ENCODE results near the gene MT4.

Gene MT4

GRCh38 chr16:56564793-56565477, at the start of gene MT4:
TSS of gene MT4 (plus strand) at chr16:56565073. CDS start at chr16:56565129, 56 bp downstream.
- TF ChIP-seq CTCF (IDR thresholded peaks at IDR 0.05; ENCODE audit: low read depth, low read length): no peak
- no peak within 1 kb of the TSS for H3K4me3 ChIP-seq (ENCODE audit: low read depth, low read length)

- no peak overlapping the region for H3K4me3 ChIP-seq (ENCODE audit: low read depth, low read length)
- TF ChIP-seq CTCF (IDR thresholded peaks at IDR 0.05; ENCODE audit: low read depth, low read length): no peak
These were observed 49.2 kb upstream of the MT4 start for GRCh38 chr16:56515665-56516064.

GRCh38 chr16:56517206-56517605, 47.7 kb upstream of the MT4 start:
- TF ChIP-seq CTCF (IDR thresholded peaks at IDR 0.05; ENCODE audit: low read depth, low read length): no peak
- H3K4me3 ChIP-seq (ENCODE audit: low read depth, low read length): no peak overlapping the region

- TF ChIP-seq CTCF (IDR thresholded peaks at IDR 0.05; ENCODE audit: low read depth, low read length): no peak
- H3K4me3 ChIP-seq (ENCODE audit: low read depth, low read length): no peak overlapping the region
These were observed 46.4 kb upstream of the MT4 start for GRCh38 chr16:56518425-56518824.

- H3K4me3 ChIP-seq (ENCODE audit: low read depth, low read length): peak within 1 kb of the TSS; percentile 98
- no peak for TF ChIP-seq CTCF (IDR thresholded peaks at IDR 0.05; ENCODE audit: low read depth, low read length)
These were observed 45.2 kb upstream of the MT4 start, which contains the start of gene BBS2 for GRCh38 chr16:56519459-56520250. TSS of gene BBS2 (minus strand) at chr16:56520024. CDS start at chr16:56519862, 162 bp downstream.

- TF ChIP-seq CTCF (IDR thresholded peaks at IDR 0.05; ENCODE audit: low read depth, low read length): no peak
- H3K4me3 ChIP-seq (ENCODE audit: low read depth, low read length): peak overlapping the region; percentile 98
These were observed 44.7 kb upstream of the MT4 start for GRCh38 chr16:56520251-56520577.

- H3K4me3 ChIP-seq (ENCODE audit: low read depth, low read length): no peak overlapping the region
- TF ChIP-seq CTCF (IDR thresholded peaks at IDR 0.05; ENCODE audit: low read depth, low read length): no peak
These were observed 39.6 kb upstream of the MT4 start for GRCh38 chr16:56525236-56525635.

All from WI38 (cell line).